ENCODE data around the gene UBA7. TPM values are rescaled to one million over a fixed set of nuclear protein-coding genes. Genes with fewer than 3 reads are reported as not detected.

UBA7 gene
- total RNA-seq, 1 donor from 2014 or later: 23.4 TPM

- DNase-seq (ENCODE audit: low read depth in 2 of 2): peak in 1 of 2 donors; percentile 92
Observed at GRCh38 chr3:49805367-49805782, 8.4 kb downstream of the UBA7 start.

GRCh38 chr3:49804141-49805041 lies 9.4 kb downstream of the UBA7 start:
- DNase-seq (ENCODE audit: low read depth in 2 of 2): peak; percentile 41 to 63

- peak in 1 of 2 donors; percentile 59 for DNase-seq (ENCODE audit: low read depth in 2 of 2)
Observed at GRCh38 chr3:49803465-49804140, 10.2 kb downstream of the UBA7 start.

- peak; percentile 89 to 90 for DNase-seq (ENCODE audit: low read depth in 2 of 2)
Observed at GRCh38 chr3:49802719-49803464, 10.9 kb downstream of the UBA7 start, which contains the start of gene INKA1. Gene INKA1 (plus strand): TSS chr3:49803261. CDS start chr3:49803393, 132 bp downstream.

- no peak for DNase-seq (ENCODE audit: low read depth in 2 of 2)
Observed at GRCh38 chr3:49801160-49801559, 12.6 kb downstream of the UBA7 start.

GRCh38 chr3:49799761-49800160 lies 14.0 kb downstream of the UBA7 start, which contains the start of gene CDHR4:
Gene CDHR4 (minus strand): TSS chr3:49799873. CDS start chr3:49799812, 61 bp downstream.
- DNase-seq (ENCODE audit: low read depth in 2 of 2): peak in 1 of 2 donors; percentile 32

GRCh38 chr3:49799105-49799504 lies 14.6 kb downstream of the UBA7 start:
- DNase-seq (ENCODE audit: low read depth in 2 of 2): no peak

- DNase-seq (ENCODE audit: low read depth in 2 of 2): no peak
Observed at GRCh38 chr3:49794926-49795905, 18.5 kb downstream of the UBA7 start.

- no peak for DNase-seq (ENCODE audit: low read depth in 2 of 2)
Observed at GRCh38 chr3:49794431-49794830, 19.3 kb downstream of the UBA7 start.

- DNase-seq (ENCODE audit: low read depth in 2 of 2): no peak
Observed at GRCh38 chr3:49793486-49794085, 20.2 kb downstream of the UBA7 start.

- no peak for DNase-seq (ENCODE audit: low read depth in 2 of 2)
Observed at GRCh38 chr3:49792371-49793150, 21.2 kb downstream of the UBA7 start.

- no peak for DNase-seq (ENCODE audit: low read depth in 2 of 2)
Observed at GRCh38 chr3:49791571-49791970, 22.2 kb downstream of the UBA7 start.

- no peak for DNase-seq (ENCODE audit: low read depth in 2 of 2)
Observed at GRCh38 chr3:49790626-49791411, 22.9 kb downstream of the UBA7 start.

- DNase-seq (ENCODE audit: low read depth in 2 of 2): no peak
Observed at GRCh38 chr3:49788056-49788455, 25.7 kb downstream of the UBA7 start.

GRCh38 chr3:49787536-49787935 lies 26.2 kb downstream of the UBA7 start:
- peak in 1 of 2 donors; percentile 21 for DNase-seq (ENCODE audit: low read depth in 2 of 2)

- DNase-seq (ENCODE audit: low read depth in 2 of 2): no peak
Observed at GRCh38 chr3:49787182-49787464, 26.6 kb downstream of the UBA7 start.

GRCh38 chr3:49786357-49787181 lies 27.2 kb downstream of the UBA7 start, which contains the start of gene IP6K1:
Gene IP6K1 (minus strand): TSS chr3:49786542. CDS start chr3:49748040, 38,502 bp downstream.
- peak; percentile 100 for DNase-seq (ENCODE audit: low read depth in 2 of 2)

Data from lung microvascular endothelial cell (primary cell).